Stimulated activated CD4-positive, alpha-beta T cell treated with anti-CD3 and anti-CD28 coated beads, Interleukin-15, amount 100 ng/mL, for 48 hours (primary cell): Measurements from ENCODE around the gene KCNH4.
"Not testable (repeated sequence)": the region's sequence is repeated elsewhere in the genome, so short reads cannot be mapped to it uniquely, and the experiment has no call there.

ENCODE experiments used
- DNase-seq, 2 donors: peaks; one replicate each; pipeline ENCODE4 v3.0.0-alpha.2; 2020; ENCODE audit warnings: low read depth in 2 of 2

Gene KCNH4

DNA sequence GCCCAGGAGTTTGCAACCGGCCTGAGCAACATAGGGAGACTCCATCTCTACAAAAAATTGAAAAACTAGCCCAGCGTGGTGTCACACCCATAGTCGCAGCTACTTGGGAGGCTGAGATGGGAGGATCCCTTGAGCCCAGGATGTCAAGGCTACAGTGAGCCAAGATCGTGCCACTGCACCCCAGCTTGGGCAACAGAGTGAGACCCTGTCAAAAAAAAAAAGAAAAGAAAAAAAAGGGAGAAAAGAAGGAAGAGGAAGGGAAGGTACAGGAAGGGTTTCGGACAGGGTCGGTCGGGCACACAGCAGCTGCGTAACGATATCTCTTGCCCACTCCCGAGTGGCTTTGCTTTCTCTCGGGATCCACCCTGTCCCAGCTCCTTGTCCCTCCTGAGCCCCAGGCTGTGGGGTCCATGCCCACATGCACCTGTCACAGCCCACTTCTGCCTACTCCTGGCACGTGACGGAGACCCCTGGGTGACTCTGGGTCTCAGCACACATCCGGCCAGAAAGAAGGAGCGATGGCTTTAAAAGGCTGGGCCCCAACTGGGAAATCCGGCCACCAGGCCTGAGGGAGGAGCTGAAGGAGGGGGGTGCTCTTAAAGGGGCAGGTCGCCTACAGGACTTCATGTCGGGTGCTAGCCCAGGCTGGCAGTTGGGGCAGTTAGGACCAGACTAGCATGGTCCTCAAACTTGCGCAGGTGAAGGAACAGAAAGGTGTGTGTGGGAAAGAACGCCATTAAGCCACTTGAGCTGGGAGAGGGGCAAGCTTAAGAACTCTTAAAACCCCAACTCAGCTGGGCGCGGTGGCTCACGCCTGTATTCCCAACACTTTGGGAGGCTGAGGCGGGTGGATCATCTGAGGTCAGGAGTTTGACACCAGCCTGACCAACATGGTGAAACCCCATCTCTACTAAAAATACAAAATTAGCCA lies 13.3 kb upstream of the KCNH4 start, which contains the start of gene GHDC:
Gene GHDC (minus strand): TSS at position 526 of the 931 bp plus-strand sequence. CDS start 913 bp downstream, outside the sequence.
- DNase-seq, result peak; percentile 61 to 74

DNA sequence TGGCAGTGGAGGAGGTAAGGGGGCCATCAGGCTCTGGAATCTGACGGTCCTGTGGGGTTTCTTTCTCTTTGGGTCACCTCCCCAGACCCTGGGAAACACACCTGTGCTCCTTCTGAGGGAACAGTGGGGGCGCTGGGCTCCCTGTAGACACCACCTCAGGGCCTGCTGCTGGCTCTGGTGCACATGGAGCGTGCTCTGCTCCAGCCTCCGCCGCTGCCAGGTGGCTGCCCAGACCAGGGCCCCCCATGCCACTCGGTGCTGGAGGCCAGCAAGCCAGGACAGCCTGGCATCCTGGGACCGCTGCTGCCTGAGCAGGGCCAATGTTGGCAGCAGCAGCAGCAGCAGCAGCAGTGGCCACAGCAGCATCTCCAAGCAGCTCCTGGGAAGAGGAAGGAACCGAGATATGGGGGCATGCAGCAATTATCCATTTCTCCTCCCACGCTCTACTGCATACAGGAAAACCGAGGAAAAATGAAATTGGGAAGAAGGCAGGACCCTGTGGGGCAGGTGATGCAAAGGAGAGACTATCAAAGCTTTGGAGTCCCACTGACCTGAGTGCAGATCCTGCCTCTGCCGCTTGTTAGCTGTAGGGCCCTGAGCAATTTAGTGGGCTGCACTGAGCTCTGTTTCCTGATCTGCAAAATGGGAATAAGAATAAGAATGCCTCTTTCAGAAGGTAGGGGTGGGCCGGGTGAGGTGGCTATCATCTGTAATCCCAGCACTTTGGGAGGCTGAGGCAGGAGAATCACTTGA lies 12.4 kb upstream of the KCNH4 start:
- no peak for DNase-seq

DNA sequence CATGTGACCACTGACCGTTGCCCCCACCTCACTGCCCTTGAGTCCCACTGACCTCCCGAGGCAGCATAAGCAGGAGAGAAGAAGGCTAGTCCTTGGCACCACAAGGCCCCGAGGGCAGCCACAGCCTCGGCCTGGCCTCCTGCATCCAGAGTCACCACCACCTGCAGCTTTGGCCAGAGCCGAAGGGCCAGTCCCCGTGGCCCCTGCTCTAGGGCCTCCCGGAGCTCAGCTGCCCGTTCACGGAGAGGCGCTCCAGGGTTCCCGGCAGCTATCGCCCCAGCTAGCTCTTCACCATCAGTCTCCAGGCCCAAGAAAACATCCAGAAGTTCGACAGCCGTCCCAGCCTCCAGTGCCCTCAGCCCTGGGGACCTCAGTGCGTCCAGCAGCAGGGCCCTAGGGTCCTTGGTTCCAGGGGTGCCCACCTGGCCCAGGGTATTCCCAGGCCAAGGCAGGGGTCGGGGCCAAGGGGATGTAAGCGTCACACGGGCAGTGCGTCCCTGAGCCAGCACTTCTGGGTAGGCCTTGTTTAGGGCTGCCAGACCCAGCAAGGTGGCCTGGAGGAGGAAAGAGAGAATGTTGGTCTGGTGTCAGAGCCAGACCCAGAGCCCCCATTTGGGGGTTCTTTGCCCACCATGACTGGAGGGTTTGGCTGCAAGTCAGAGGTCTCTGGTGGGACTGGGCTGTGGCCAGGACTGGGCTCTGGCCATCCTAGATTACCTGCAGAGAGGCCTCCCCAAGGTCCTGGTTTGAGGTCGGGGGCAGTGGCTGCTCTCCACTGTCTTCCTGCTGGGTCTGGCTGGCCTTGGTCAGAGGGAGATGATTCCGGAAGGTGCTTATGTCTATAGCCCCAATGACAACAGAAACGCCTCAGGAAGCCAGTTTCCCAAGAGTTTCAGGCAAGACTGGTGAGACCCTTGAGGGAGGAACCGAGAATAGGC lies 11.5 kb upstream of the KCNH4 start:
- no peak for DNase-seq

DNA sequence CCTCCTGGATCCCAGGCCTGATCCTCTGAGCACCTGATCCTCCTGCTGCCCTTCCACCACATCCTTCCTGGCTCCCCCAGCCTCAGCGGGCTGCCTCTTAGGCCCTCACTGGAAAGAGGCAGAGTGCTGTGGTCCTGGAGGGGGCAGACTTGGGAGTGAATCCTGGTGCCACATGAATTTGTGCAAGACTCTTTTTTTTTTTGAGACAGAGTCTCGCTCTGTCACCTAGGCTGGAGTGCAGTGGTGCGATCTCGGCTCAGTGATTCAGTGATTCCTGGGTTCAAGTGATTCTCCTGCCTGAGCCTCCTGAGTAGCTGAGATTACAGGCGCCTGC lies 10.3 kb upstream of the KCNH4 start:
- no peak for DNase-seq

DNA sequence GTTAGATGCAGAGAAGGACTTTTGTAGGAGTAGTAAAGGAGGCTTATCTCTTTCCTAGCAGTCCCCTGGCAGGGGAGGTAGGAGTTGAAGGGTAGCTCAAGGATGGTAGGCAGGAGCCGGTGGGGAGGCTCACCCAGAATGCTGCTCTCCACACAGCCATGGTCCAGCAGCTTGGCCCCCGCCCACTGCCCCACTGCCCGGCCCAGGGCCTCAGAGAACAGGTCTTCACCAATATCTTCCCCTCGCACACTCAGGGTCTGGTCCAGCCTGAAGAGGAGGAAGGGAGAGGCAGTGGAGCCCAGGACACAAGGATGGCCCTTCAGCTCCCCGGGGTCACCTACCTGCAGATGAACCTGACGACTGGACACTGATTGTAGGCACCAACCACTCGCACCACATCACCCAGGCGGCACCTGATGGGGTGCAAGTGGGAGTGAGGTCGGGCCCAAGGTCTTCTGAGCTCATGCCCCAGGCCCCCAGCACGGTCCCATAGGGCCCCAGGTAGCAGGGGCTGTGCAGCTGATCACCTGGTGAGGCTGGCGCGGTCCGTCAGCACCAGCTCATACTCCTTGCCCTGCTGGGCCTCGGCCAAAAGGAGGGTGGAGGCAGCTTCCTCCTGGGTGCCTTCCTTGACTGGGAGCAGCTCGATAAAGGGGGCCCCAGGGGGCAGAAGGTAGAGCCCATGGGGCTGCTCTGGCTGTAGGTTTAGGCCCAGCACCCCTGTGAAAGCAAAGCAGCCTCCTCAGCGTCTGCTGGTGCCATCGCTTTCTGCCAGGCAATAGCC lies 9.7 kb upstream of the KCNH4 start:
- no peak for DNase-seq

DNA sequence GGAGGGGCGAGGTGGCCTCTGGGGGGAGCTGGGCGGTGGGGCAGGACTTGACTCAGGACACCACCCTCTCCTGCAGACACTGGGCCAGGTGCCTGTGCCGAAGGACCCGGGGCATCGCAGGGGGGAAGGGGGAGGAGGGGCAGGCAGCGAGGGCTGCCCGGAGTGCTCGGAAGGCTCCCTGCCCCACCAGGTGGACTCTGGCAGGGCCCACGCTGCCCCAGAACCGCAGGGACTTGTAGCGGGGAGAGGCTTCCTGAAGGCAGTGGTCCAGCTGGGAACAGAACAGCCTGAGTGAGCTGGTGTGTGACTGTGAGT lies 8.7 kb upstream of the KCNH4 start:
- DNase-seq, result no peak

DNA sequence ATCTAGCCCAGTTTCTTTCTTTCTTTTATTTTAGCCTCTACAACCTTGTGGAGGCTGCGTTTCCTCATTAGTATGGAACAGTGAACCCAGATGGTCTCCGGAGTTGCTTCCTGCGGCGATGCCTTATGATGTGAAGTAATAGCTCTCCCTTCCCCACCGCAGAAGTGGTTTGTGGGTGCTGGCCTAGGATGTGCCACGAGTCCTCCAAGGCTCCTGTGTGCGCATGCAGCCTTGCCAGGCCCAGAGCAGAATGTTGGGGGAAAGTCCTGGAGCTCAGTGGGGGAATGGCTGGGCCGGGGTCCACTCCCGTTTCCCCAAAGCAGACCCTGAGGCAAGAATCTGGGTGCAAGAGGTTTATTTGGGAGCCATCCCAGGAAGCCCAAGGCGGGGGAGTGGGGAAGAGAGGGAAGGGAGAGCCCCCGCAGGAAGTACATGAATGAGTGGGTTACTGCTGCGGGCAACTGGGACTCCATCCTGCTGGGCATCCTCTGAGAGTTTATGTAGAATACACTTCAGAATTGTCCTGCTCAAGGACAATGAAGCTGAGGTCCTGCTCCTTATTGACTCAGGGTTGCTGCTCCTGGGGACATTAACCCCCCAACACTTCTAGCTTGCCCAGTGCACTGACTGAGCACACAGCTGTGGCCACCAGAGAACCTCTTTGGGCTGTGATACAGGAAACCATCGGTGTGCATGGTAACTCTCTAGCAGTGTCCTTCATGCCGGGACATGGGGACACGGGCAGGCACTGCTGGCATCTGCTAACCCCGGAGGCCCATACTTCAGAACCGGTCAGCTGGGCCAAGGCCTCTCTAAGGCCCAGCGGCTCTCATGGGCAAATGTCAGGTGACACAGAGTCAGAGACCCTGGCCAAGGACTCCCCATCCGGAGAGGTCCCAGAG lies 8.1 kb upstream of the KCNH4 start:
- DNase-seq, result no peak

DNA sequence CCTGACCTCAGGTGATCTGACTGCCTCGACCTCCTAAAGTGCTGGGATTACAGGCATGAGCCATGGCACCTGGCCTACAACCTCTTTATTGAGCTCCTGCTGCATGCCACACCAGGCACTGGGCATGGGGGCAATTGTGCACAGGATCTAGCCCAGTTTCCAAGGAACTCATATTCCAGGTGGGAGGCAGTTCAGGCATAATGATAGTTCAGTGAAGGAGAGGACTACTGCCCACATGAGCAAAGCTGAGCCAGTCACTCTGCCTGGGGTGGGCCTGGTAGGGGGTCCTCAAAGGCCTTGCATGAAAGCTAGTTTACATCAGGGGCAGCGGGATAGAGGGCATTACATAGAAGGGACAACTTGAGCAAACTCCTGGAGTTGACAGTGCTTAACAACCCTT lies 6.9 kb upstream of the KCNH4 start:
- no peak for DNase-seq

DNA sequence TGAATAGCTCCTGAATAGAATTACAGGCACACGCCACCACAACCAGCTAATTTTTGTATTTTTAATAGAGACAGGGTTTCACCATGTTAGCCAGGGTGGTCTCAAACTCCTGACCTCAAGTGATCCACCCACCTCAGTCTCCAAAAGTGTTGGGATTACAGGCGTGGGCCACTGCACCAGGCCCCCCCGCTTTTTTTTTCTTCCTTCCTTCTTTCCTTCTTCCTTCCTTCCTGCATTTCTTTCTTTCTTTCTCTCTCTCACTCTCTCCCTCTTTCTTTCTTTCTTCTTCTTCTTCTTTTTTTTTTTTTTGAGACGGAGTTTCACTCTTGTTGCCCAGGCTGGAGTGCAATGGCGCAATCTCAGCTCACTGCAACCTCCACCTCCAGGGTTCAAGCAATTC lies 5.2 kb upstream of the KCNH4 start:
- DNase-seq, result not testable (repeated sequence)

DNA sequence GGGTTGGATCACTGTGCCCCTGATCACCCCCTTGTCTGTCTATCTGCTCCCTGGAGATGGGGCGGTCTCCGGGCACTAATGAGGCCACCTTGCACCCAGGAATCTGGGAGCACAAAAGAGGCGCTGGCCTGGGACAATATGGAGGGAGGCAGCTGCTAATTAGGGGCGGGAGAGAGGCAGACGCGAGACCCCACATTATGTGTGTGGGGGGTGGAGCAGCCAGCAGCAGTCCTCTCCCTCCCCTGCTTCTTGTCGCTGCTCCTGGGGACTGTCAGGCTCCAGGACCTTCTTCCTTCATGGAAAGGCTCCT lies 4.6 kb upstream of the KCNH4 start:
- no peak for DNase-seq

DNA sequence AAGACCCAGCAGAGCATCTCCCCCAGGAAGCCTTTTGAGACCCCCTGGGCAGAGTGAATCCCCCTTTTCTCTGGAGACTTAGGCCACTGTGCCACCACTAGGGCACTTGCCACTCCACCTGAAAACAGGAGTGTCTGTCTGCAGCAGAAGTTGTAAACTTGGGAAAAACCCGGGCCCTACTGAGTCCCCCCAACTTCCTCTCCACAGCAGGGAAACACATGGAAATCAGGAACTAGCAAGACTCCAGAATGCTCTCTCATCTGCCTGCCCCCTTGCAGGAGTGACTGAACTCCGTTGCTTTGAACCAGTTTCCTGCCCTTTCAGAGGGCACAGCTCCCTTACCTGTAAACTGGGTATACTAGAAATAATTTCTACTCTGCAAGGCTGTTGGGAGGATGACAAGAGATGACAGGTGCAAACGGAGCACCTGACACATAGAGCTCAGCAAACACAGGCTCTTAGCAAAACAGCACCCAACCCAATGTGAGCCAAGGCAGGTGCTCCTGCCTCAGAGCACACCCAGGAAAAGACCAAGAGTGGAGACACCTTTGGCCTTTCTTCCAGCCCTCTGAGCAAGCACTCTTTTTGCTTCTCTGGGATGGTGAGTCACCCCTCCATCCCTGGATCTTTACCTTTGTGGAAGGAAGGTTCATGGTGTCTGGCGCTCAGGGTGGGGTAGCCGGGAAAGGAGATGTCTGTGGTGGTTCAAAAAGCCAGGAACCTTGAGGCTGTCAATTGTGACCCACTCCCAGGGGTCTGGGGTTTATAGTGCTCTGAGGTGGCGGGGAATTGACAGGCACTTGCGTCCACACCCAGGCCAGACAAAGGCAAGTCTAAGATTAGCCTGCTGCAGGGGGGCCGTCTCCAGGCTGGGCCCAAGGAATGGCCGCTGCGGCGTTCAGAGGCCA lies 4.0 kb upstream of the KCNH4 start, which contains the start of gene HCRT:
Gene HCRT (minus strand): TSS at position 740 of the 908 bp plus-strand sequence. CDS start 87 bp downstream, at position 653.
- no peak for DNase-seq

DNA sequence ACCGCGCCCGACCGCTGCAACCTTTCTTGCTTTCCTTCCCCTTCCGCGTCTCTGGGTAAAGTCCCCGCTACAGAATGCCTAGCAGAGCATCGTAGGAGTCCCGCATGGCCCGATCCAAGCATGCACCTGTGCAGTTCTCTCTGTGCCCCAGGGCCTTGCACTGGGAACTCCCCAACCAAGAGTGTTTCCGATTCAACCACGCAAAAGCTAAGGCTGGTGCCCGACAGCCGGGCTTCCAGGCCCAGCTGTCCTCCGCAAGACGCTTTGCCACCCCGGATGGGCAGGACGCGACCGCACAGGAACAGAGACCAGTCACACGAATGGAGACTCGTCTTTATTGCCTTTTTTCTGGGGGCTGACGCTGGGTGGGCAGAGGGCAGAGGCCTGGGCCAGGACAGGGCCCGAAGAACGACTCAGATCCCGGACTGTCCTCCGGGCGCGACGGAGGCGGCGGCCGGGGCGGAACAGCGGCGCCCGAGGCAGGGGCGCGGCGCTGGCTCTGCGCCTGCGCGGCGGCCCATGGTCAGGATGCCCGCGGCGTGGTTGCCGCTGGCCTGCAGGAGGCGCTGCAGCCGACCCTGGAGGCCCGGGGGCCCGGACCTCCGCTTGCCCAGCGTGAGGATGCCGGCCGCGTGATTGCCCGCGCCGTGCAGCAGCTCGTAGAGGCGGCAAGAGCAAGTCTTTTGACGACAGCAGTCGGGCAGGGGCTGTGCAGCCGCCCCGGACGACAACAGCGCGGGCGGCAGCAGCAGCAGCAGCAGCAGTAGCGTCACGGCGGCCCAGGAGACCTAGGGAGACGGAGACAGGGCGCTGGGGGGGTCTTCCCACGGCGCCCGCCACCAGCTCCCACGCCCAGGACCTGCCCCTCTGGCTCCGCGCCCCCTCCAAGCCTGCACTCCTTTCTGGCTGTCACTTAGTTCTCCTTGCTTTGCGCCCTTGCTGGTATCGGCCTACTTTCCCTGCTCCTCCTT lies 3.1 kb upstream of the KCNH4 start:
- peak; percentile 63 to 76 for DNase-seq

DNA sequence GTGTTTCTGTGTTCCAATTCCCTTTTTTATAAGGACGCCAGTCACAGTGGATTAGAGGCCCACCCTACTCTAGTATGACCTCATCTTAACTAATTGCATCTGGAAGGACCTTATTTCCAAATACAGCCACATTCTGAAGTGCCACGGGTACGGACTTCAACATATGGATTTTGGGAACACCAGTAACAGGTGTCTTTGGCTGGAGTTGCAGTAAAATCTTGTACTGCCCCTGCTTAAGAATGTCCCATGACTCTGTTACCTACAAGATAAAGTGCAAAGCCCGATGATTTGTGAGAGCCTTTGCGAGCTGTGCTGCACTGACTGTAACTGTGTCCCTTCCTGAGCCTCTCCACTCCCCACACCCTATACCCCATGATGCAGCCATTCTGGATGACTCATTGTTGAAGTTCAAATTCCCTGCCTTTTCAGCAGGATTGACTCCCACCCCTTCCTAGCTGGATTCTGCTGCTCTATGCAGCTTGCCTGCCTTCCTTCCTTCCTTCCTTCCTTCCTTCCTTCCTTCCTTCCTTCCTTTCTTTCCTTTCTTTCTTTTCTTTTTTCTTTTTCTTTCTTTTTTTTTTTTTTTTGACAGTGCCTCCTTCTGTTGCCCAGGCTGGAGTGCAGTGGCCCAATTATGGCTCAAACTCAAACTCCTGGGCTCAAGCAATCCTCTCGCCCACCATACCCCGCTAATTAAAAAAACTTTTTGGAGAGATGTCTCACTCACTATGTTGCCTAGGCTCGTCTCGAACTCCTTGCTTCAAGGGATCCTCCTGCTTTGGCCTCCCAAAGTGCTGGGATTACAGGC lies 2.2 kb upstream of the KCNH4 start:
- no peak for DNase-seq

DNA sequence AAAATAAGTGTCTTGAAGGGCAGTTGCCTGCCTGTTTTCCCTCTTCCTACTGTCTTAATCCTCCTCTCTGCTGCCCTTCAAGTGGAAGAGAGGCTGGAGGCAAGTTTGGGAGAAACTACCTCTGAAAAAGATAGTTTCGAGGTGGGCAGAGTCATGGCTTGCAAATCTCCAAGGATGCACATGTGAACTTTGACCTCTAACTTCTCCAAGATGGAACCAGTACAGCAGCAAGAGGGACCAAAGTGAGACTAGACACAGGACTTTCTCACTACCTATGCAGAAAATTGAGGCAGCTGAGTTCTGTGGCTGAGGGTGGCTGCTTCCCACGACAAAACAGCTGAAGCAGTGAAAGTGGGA lies 887 bp upstream of the KCNH4 start:
- no peak for DNase-seq

DNA sequence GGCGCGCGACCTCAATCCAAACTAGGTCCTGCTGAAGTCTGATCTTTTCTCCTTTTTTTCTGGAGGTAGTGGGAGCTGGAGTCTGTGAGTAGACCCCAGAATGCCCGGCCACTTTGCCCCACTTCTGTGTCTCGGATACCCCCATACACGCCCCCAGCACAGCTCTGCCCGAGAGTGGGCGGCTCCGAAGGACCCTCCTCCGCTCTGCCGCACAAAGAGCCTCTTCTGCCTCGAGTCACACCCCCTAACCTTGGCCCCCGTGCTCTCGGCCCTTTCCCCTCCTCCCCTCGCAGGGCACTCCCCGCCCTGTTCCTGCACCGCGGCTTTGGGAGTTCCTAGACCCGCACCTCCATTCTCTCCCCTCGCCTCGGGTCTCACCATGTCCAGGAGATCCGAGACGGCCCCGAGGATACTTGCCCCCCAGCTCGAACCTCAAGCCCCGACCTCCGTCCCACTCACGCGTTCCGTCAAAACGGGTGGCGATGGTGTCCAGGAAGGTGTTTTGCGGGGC lies 476 bp downstream of the KCNH4 start:
- no peak for DNase-seq

DNA sequence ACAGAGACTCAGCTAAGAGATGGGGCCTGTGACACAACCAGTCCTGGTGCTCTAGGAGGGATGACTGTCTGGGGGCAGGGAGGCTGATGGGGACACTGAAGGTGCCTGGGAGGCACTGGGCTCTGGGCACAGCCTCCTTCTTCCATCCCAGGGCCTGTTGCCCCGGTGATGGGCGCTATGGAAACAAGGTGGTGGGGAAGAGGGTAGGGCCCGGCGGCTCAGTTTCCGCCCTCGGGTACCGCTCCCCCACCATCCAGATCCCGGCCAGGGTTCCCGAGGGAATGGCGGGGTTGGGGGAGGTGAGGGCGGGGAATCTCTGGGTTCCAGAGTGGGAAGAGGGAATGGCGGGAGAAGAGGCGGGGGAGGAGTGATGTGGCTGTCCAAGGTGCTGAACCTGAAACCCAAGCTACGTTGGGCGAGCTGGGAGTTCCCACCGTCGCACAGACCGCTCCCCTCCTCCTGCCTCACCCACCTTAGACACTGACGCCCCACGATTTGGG lies 981 bp downstream of the KCNH4 start:
- no peak for DNase-seq

DNA sequence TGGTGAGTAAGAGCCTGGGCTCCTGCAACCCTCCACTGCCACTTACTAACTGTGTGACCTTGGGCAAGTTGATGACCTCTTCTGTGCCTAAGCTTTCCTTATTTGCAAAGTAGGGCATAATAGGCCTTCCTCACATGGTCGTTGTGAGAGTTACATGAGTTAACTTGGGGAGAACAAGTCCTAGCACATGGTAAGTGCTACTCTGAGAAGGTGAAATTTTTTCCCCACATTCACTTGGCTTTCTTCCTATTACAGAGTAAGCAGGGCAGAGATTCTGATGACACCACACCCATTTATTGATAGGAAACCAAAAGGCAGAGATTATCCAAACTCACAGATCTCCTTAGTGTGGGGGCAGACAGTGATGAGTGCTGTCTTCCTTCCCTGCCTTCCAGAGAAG lies 1.6 kb downstream of the KCNH4 start:
- DNase-seq, result no peak
